GM23248 (cell line): ENCODE results near the gene FOXE3.

Source experiments
- EZH2 ChIP-seq: fragments of 200-600 bp; sonication (generic); IDR thresholded peaks from 2 replicates; pipeline ENCODE4 v1.6.1; 2018; ENCODE audit warnings: antibody characterized with exemption, mild to moderate bottlenecking; ENCODE audit not compliant: insufficient read depth, poor library complexity, severe bottlenecking
- EZH2phosphoT487 ChIP-seq: fragments of 200-600 bp; sonication (generic); IDR thresholded peaks from 2 replicates; pipeline ENCODE4 v1.6.1; 2018; ENCODE audit warnings: antibody characterized with exemption, moderate library complexity, mild to moderate bottlenecking, low read depth; ENCODE audit not compliant: insufficient read depth

GRCh38 chr1:47417170-47418044 is 1.3 kb downstream of the FOXE3 start:
- TF ChIP-seq EZH2: no peak
- TF ChIP-seq EZH2phosphoT487: no peak
